Smooth muscle cell (in vitro differentiated cells): ENCODE results near the gene SEC31A. TPM values are rescaled to one million over a fixed set of nuclear protein-coding genes. Genes with fewer than 3 reads are reported as not detected.

ENCODE experiments used
- DNase-seq: peaks from one replicate; lab custom pipeline; 2025; ENCODE audit not compliant: unreplicated experiment; lab: John Stamatoyannopoulos, UW
- H2AFZ ChIP-seq: fragments of 200-600 bp; sonication (generic); 2 replicates; pipeline ENCODE4 v1.6.0; 2016; ENCODE audit warnings: antibody characterized with exemption, low read depth, mild to moderate bottlenecking
- H3F3A ChIP-seq: fragments of 200-600 bp; sonication (generic); 2 replicates; pipeline ENCODE4 v1.6.0; 2017; ENCODE audit warnings: antibody characterized with exemption, low read depth
- H3K27ac ChIP-seq: fragments of 200-600 bp; sonication (generic); 2 replicates; pipeline ENCODE4 v1.5.1; 2016; ENCODE audit warnings: low read depth, mild to moderate bottlenecking
- H3K27me3 ChIP-seq: fragments of 200-600 bp; sonication (generic); 2 replicates; pipeline ENCODE4 v1.6.1; 2016; ENCODE audit warnings: low read depth, mild to moderate bottlenecking
- H3K36me3 ChIP-seq: fragments of 200-600 bp; sonication (generic); 2 replicates; pipeline ENCODE4 v1.5.1; 2016; ENCODE audit warnings: low read depth
- H3K4me1 ChIP-seq: fragments of 200-600 bp; sonication (generic); 2 replicates; pipeline ENCODE4 v1.5.1; 2016; ENCODE audit warnings: low read depth
- H3K4me2 ChIP-seq: fragments of 200-600 bp; sonication (generic); 2 replicates; pipeline ENCODE4 v1.6.0; 2016; ENCODE audit warnings: mild to moderate bottlenecking
- H3K4me3 ChIP-seq: fragments of 200-600 bp; sonication (generic); 2 replicates; pipeline ENCODE4 v1.5.1; 2016; ENCODE audit warnings: mild to moderate bottlenecking
- H3K79me2 ChIP-seq: fragments of 200-600 bp; sonication (generic); 2 replicates; pipeline ENCODE4 v1.6.0; 2016; ENCODE audit warnings: low read depth, mild to moderate bottlenecking
- H3K9ac ChIP-seq: fragments of 200-600 bp; sonication (generic); 2 replicates; pipeline ENCODE4 v1.6.0; 2016; ENCODE audit warnings: low read depth
- H3K9me3 ChIP-seq: fragments of 200-600 bp; sonication (generic); replicated peaks from 2 replicates; pipeline ENCODE4 v1.5.1; 2016; ENCODE audit warnings: low read depth
- H4K20me1 ChIP-seq: fragments of 200-600 bp; sonication (generic); 2 replicates; pipeline ENCODE4 v1.6.0; 2016; ENCODE audit warnings: low read depth
- CTCF ChIP-seq: fragments of 200-600 bp; sonication (generic); IDR thresholded peaks from 2 replicates; pipeline ENCODE4 v1.5.1; 2017; ENCODE audit warnings: borderline replicate concordance, mild to moderate bottlenecking, antibody characterized with exemption; ENCODE audit not compliant: insufficient read depth, poor library complexity, severe bottlenecking
- WGBS: methylation state at CpG from one replicate; pipeline ENCODE4 v1.1.7; 2016; ENCODE audit warnings: low lambda C conversion rate; 5-methylcytosine and 5-hydroxymethylcytosine counted together
- polyA plus RNA-seq: library from polyadenylated mRNA; unstranded; fragments of >200 nt; fragmentation: Nextera tagmentation; extraction: Ambion mirVana; gene quantifications from 2 replicates; pipeline ENCODE4 v1.2.1, GENCODE V29; 2016
- total RNA-seq: library from RNA; depleted of rRNA; stranded (reverse); fragments of >200 nt; gene quantifications from 2 replicates; pipeline ENCODE4 v1.2.3, GENCODE V29; 2014

SEC31A gene
- total and polyA plus RNA-seq, 2 experiments from 2014 or later = 315 to 490 TPM

GRCh38 chr4:82777857-82778525, 113.0 kb downstream of the SEC31A start:
- Histone ChIP-seq H3K9me3 (no peaks in the 10 kb centered on the region), H3K4me1 (peaks cover 20% of the 10 kb centered on the region), H3F3A (no peaks in the 10 kb centered on the region), H3K27ac (no peak overlapping the region), H3K79me2 (peaks cover under 1% of the 10 kb centered on the region), H4K20me1 (no peaks in the 10 kb centered on the region), H2AFZ (no peak overlapping the region), H3K9ac (no peak overlapping the region), H3K27me3 (no peaks in the 10 kb centered on the region), H3K4me3 (no peak overlapping the region), H3K4me2 (no peak overlapping the region), H3K36me3 (no peaks in the 10 kb centered on the region)
- no peak for TF ChIP-seq CTCF
- DNase-seq = no peak
- 99% methylated on average over 5 of the region's 5 CpGs for whole genome bisulfite sequencing

DNA sequence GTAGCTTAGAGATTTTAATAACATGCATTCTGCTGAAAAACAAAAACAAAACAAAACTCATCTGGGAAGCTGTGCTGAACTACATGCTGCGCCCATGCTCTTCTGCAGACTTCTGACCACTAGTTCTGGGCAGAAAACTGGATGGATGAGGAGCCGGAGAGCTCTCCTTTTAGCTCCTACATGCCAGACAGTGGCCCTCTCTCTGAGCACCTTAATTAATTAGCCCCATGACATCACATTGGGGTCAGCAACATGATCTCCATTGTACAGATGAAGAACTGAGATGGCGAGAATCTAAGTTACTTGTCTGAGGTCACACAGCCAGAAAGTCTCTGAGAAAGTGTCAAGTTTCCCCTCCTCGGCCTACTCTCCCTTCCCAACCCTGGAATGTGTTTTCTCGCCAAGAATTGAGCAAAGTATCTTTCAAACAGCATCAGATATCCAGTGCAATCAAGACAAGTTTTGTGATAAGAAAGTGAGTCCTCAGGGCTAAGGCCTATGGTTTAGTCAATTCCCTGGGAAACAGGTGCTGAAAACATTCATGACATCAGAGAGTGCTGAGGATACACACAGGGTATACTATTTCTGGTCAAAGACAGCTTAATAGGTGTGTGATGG, 113.9 kb downstream of the SEC31A start:
- no peaks in the 10 kb centered on the region for H3K79me2 ChIP-seq

DNA sequence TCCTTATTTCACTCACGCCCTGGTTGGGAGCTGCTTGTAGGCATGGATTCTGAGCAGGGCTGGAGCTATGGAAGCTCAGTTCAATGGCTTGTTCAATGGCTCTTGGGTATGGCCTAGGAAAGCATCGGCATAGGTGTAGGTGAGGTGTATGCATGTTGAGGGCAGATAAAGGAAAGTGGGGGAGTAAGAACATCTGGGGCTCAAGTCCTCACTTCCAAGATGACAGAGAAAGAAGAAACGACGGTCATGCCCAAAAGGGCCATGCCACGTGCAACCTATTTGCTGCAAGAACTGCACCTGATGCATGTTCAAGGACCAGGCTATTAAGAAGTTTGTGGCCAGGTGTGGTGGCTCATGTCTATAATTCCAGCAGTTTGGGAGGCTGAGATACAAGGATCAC, 115.7 kb downstream of the SEC31A start:
- Histone ChIP-seq H3K9ac (no peak overlapping the region), H3K79me2 (no peaks in the 10 kb centered on the region), H3K36me3 (no peaks in the 10 kb centered on the region), H3K9me3 (no peaks in the 10 kb centered on the region), H2AFZ (no peak overlapping the region), H3F3A (no peaks in the 10 kb centered on the region), H3K4me3 (no peak overlapping the region), H3K4me2 (peak overlapping the region; percentile 71), H4K20me1 (no peaks in the 10 kb centered on the region), H3K27ac (peak overlapping the region; percentile 42), H3K27me3 (no peaks in the 10 kb centered on the region), H3K4me1 (peaks cover 20% of the 10 kb centered on the region)
- DNase-seq = no peak
- 83% methylated on average over 5 of the region's 5 CpGs for WGBS
- TF ChIP-seq CTCF = no peak

More for the DNA sequence above, 113.9 kb downstream of the SEC31A start:
- no peak overlapping the region for H3K4me3 ChIP-seq
- no peak overlapping the region for H2AFZ ChIP-seq
- no peaks in the 10 kb centered on the region for H3K36me3 ChIP-seq
- no peak overlapping the region for H3K4me2 ChIP-seq
- no peaks in the 10 kb centered on the region for H3F3A ChIP-seq
- peaks cover 20% of the 10 kb centered on the region for H3K4me1 ChIP-seq
- H4K20me1 ChIP-seq = no peaks in the 10 kb centered on the region
- no peaks in the 10 kb centered on the region for H3K27me3 ChIP-seq
- WGBS = 93% methylated on average over 5 of the region's 5 CpGs
- H3K9ac ChIP-seq = no peak overlapping the region
- no peak for TF ChIP-seq CTCF
- H3K9me3 ChIP-seq = no peaks in the 10 kb centered on the region
- no peak overlapping the region for H3K27ac ChIP-seq
- no peak for DNase-seq
